Mucosa of stomach (tissue), 1 donor: ENCODE measurements around the gene SLC38A3.
A peak's percentile ranks its signal among the peaks of the same experiment; 100 is the strongest.
"Not testable (repeated sequence)": the region's sequence is repeated elsewhere in the genome, so short reads cannot be mapped to it uniquely, and the experiment has no call there.

Source experiments
- H3K27me3 ChIP-seq: one replicate; pipeline ENCODE4 v1.7.0; 2013; ENCODE audit warnings: mild to moderate bottlenecking, low read length; ENCODE audit not compliant: control insufficient read depth, insufficient read depth
- H3K36me3 ChIP-seq: one replicate; pipeline ENCODE4 v1.7.0; 2013; ENCODE audit warnings: low read length; ENCODE audit not compliant: control insufficient read depth, insufficient read depth
- H3K4me1 ChIP-seq: one replicate; pipeline ENCODE4 v1.7.0; 2013; ENCODE audit warnings: mild to moderate bottlenecking, low read length; ENCODE audit not compliant: control insufficient read depth, insufficient read depth
- H3K4me3 ChIP-seq: one replicate; pipeline ENCODE4 v1.7.0; 2013; ENCODE audit warnings: low read length
- H3K9ac ChIP-seq: one replicate; pipeline ENCODE4 v1.7.0; 2013; ENCODE audit warnings: mild to moderate bottlenecking, low read length, moderate library complexity
- H3K9me3 ChIP-seq: one replicate; pipeline ENCODE4 v1.7.0; 2013; ENCODE audit warnings: mild to moderate bottlenecking, low read length, moderate library complexity; ENCODE audit not compliant: control insufficient read depth
- donor health status: Pancreatic carcinoma.

The SLC38A3 gene

DNA sequence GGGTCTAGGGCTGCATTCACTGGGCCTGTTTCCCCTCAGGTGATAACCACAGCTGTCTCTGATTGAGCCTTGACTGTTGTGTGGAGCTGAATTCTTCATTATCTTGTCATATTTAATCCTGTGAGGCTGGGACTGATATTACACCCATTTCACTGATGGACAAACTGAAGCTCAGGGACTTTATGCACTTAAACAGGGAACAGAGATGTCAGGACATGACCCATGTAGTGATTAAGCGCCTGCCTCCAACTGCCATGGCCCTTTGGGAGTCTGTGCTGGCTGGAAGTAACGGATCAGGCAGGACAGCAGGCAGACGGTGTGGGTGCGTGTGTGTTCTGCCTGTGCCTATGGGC, 38.4 kb downstream of the SLC38A3 start:
- Histone ChIP-seq H3K4me1 (peaks cover 81% of the 10 kb centered on the region), H3K27me3 (no peaks in the 10 kb centered on the region), H3K36me3 (no peaks in the 10 kb centered on the region), H3K9me3 (no peaks in the 10 kb centered on the region), H3K4me3 (no peak overlapping the region), H3K9ac (no peak overlapping the region)

GRCh38 chr3:50244813-50245212, 39.7 kb downstream of the SLC38A3 start:
- not testable (repeated sequence) for H3K4me3 ChIP-seq, H3K9me3 ChIP-seq, H3K36me3 ChIP-seq, H3K27me3 ChIP-seq
- peaks cover 81% of the 10 kb centered on the region for H3K4me1 ChIP-seq
- peak overlapping the region; percentile 16 for H3K9ac ChIP-seq

GRCh38 chr3:50245251-50245745, 40.2 kb downstream of the SLC38A3 start:
- peaks cover 85% of the 10 kb centered on the region for H3K4me1 ChIP-seq
- H3K9ac ChIP-seq: peak overlapping the region; percentile 69
- no peaks in the 10 kb centered on the region for H3K27me3 ChIP-seq
- H3K4me3 ChIP-seq: no peak overlapping the region
- no peaks in the 10 kb centered on the region for H3K9me3 ChIP-seq
- no peaks in the 10 kb centered on the region for H3K36me3 ChIP-seq

DNA sequence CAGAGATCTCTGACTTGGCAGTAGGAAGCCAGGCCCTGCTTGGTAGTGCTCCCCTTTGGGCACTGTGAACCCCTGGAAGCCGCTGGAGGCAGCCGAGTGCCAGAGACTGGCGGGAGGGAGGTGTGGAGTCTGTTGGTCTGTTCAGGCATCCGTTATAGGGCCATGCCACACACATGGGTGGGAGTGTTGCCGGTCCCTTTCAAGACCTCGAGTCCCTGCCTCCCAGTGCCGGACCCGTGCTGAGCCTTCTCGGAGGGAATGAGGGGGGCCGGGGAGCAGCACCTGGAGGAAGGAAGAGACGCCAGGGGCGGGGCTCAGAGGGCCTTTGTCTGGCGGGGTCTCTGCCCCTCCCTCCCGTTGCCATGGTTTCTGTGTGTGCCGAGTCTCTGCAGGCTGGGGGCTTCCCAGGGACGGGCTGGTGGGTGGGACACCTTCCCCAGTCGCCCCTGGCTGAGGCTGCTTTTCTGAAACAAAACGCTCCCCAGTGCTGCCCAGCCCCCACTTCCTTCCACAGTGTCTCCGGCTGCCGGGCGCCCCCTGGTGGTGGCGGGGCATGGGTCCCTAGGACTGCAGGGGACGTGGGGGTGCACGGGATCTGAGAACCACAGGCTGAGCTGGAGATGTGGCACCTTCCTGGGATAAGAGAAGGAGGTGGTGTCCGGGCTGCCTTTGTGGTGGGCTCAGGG, 40.9 kb downstream of the SLC38A3 start:
- Histone ChIP-seq H3K36me3 (no peaks in the 10 kb centered on the region), H3K9ac (peak overlapping the region; percentile 69), H3K4me3 (peak overlapping the region; percentile 68), H3K9me3 (no peaks in the 10 kb centered on the region), H3K27me3 (no peaks in the 10 kb centered on the region), H3K4me1 (peaks cover 89% of the 10 kb centered on the region)

- H3K4me3 ChIP-seq: peak overlapping the region; percentile 68
- H3K27me3 ChIP-seq: no peaks in the 10 kb centered on the region
- peak overlapping the region; percentile 69 for H3K9ac ChIP-seq
- H3K4me1 ChIP-seq: peaks cover 88% of the 10 kb centered on the region
- no peaks in the 10 kb centered on the region for H3K36me3 ChIP-seq
- H3K9me3 ChIP-seq: no peaks in the 10 kb centered on the region
Observed at GRCh38 chr3:50246517-50246954, 41.5 kb downstream of the SLC38A3 start.

- no peaks in the 10 kb centered on the region for H3K36me3 ChIP-seq
- no peaks in the 10 kb centered on the region for H3K27me3 ChIP-seq
- no peak overlapping the region for H3K4me3 ChIP-seq
- H3K4me1 ChIP-seq: peaks cover 78% of the 10 kb centered on the region
- H3K9me3 ChIP-seq: no peaks in the 10 kb centered on the region
- peak overlapping the region; percentile 36 for H3K9ac ChIP-seq
Observed at GRCh38 chr3:50248387-50248786, 43.3 kb downstream of the SLC38A3 start.

GRCh38 chr3:50249457-50249856, 44.4 kb downstream of the SLC38A3 start:
- peaks cover 72% of the 10 kb centered on the region for H3K4me1 ChIP-seq
- no peaks in the 10 kb centered on the region for H3K27me3 ChIP-seq
- no peak overlapping the region for H3K4me3 ChIP-seq
- H3K36me3 ChIP-seq: no peaks in the 10 kb centered on the region
- H3K9ac ChIP-seq: peak overlapping the region; percentile 36
- H3K9me3 ChIP-seq: no peaks in the 10 kb centered on the region

GRCh38 chr3:50250514-50250913, 45.4 kb downstream of the SLC38A3 start:
- Histone ChIP-seq H3K27me3 (no peaks in the 10 kb centered on the region), H3K9ac (no peak overlapping the region), H3K4me1 (peaks cover 71% of the 10 kb centered on the region), H3K9me3 (no peaks in the 10 kb centered on the region), H3K4me3 (no peak overlapping the region), H3K36me3 (no peaks in the 10 kb centered on the region)

DNA sequence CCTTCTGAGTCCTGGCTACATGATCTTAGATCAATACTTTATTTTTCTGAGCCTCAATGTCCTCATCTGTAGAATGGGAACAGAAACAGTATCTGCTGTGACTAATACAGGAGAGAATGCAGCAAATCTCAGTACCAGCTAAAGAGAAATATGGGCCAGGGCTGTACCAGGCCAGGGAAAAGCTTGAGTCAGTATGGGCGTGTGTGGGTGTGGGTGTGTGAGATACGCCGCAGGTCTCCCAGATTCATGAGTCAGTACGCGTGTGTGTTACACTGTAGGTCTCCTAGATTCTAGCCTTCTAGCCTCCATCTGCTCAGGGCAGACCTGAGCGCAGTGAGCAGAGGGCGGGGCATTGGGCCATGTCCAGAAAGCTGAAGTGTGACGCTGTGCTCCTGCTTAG, 46.1 kb downstream of the SLC38A3 start:
- H3K9me3 ChIP-seq: no peaks in the 10 kb centered on the region
- peaks cover 64% of the 10 kb centered on the region for H3K4me1 ChIP-seq
- no peak overlapping the region for H3K4me3 ChIP-seq
- peak overlapping the region; percentile 54 for H3K9ac ChIP-seq
- H3K27me3 ChIP-seq: no peaks in the 10 kb centered on the region
- peaks cover under 1% of the 10 kb centered on the region for H3K36me3 ChIP-seq

DNA sequence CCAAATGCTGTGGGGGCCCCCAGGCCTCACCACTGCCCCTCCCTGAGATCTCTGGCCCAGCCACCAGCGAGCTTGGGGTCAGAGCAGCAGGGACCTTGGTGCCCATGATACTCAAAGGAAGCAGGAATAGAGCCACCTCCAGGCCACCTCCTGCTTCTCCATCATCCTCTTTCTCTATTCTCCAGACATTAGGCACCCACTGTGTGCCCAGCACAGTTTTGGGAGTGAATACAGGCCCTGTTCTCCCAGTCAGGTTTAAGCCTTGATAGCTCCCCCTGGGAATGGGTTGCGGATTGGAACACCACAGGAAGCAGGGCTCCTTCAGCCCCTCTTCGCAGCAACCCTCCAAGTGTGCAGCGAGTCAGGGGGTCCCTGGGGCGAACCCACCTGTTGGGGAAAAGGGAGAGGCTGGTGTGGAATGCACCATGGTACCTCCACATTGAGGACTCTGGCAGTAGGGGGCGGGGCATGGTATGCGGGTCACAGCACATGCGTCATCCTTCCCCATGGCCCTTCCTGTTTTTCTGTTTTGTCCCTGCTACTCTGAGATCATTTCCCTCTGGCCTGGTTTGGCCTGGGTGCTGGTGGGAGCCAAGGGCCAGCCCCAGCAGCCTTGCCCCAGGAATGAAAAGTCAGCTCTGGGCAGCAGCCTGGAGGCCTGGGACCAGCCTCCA, 49.6 kb downstream of the SLC38A3 start:
- no peaks in the 10 kb centered on the region for H3K27me3 ChIP-seq
- no peak overlapping the region for H3K9ac ChIP-seq
- peaks cover 8% of the 10 kb centered on the region for H3K36me3 ChIP-seq
- peaks cover 34% of the 10 kb centered on the region for H3K4me1 ChIP-seq
- no peaks in the 10 kb centered on the region for H3K9me3 ChIP-seq
- no peak overlapping the region for H3K4me3 ChIP-seq

DNA sequence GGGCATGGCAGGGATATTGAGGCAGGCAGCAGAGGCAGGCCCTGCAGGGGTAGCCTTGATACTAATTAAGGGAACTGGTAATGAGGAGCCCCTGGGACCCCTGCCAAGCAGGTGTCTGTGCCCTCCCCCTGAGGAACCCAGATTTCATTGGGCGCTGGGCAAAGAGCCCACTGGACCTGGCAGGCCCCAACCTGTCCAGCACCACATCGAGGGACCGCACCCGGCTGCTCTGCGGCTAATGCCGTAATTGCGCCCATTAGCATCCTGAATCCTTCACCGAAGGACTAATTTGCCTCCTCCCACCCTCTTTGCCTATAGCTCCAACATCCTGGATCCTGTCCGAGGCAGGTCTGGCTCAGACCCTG, 50.2 kb downstream of the SLC38A3 start:
- Histone ChIP-seq H3K4me3 (no peak overlapping the region), H3K4me1 (peaks cover 34% of the 10 kb centered on the region), H3K36me3 (peaks cover 8% of the 10 kb centered on the region), H3K9me3 (no peaks in the 10 kb centered on the region), H3K9ac (no peak overlapping the region), H3K27me3 (no peaks in the 10 kb centered on the region)

DNA sequence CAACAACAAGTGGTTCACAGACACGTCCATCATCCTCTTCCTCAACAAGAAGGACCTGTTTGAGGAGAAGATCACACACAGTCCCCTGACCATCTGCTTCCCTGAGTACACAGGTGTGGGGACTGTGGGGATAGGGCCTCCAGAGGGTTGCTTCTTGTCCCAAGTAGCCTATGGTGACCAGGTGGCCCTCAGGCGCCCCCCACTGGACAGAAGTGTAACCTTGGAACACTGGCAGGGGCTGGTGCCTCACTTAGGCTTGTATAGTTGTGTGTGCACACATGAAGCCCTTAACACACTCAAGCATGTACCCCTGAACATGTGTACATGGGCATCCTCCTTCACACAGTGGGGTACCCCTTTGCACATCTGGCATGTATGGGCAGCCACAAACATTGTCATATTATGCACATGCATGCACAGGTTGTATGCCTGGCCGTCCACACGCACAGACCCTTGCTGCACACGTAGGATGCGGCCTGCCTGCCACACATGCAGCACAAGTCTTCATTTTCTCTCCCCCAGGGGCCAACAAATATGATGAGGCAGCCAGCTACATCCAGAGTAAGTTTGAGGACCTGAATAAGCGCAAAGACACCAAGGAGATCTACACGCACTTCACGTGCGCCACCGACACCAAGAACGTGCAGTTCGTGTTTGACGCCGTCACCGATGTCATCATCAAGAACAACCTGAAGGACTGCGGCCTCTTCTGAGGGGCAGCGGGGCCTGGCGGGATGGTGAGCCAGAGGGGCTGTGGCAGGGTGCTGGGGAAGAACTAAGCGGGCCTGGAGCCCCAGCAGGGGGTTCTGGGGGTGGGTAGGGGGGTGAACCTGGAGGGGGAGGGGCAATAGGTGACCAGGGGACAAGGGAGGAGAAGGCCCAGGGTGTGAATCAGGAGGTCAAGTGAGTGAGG, 52.2 kb downstream of the SLC38A3 start:
- Histone ChIP-seq H3K9me3 (no peaks in the 10 kb centered on the region), H3K4me1 (peaks cover 27% of the 10 kb centered on the region), H3K9ac (no peak overlapping the region), H3K36me3 (peaks cover 8% of the 10 kb centered on the region), H3K27me3 (no peaks in the 10 kb centered on the region), H3K4me3 (no peak overlapping the region)
